Measurements from ENCODE around the gene AOPEP.

AOPEP gene

GRCh38 chr9:94728719-94729118 is 2.2 kb downstream of the AOPEP start:
- H3K27ac ChIP-seq, result no peak overlapping the region
- no peak overlapping the region for H3K4me3 ChIP-seq
- DNase-seq (ENCODE audit: low spot score), result no peak
- no peak for TF ChIP-seq CTCF (IDR thresholded peaks at IDR 0.05)

GRCh38 chr9:94729199-94729598 is 2.7 kb downstream of the AOPEP start:
- Histone ChIP-seq H3K4me3 (no peak overlapping the region), H3K27ac (no peak overlapping the region)
- no peak for TF ChIP-seq CTCF (IDR thresholded peaks at IDR 0.05)
- DNase-seq (ENCODE audit: low spot score), result no peak

GRCh38 chr9:94734054-94734754 is 7.7 kb downstream of the AOPEP start:
- no peak overlapping the region for H3K4me3 ChIP-seq
- no peak overlapping the region for H3K27ac ChIP-seq
- no peak for TF ChIP-seq CTCF (IDR thresholded peaks at IDR 0.05)
- no peak for DNase-seq (ENCODE audit: low spot score)

- no peak overlapping the region for H3K4me3 ChIP-seq
- no peak for TF ChIP-seq CTCF (IDR thresholded peaks at IDR 0.05)
- no peak for DNase-seq (ENCODE audit: low spot score)
- H3K27ac ChIP-seq, result no peak overlapping the region
Observed at GRCh38 chr9:94736759-94737158, 10.3 kb downstream of the AOPEP start.

- Histone ChIP-seq H3K4me3 (no peak overlapping the region), H3K27ac (peak overlapping the region in 1 of 2 donors; percentile 37)
- DNase-seq (ENCODE audit: low spot score), result no peak
- no peak for TF ChIP-seq CTCF (IDR thresholded peaks at IDR 0.05)
Observed at GRCh38 chr9:94740145-94740840, 13.8 kb downstream of the AOPEP start.

- no peak for DNase-seq (ENCODE audit: low spot score)
Observed at GRCh38 chr9:94741866-94742265, 15.4 kb downstream of the AOPEP start.

More at GRCh38 chr9:94741866-94742265, 15.4 kb downstream of the AOPEP start:
- Histone ChIP-seq H3K27ac (no peak overlapping the region), H3K4me3 (no peak overlapping the region)
- TF ChIP-seq CTCF (IDR thresholded peaks at IDR 0.05), result no peak

Data from coronary artery (tissue), 2 donors.